ENCODE measurements around the gene CAB39L.

The CAB39L gene

GRCh38 chr13:49441846-49442245, 2.0 kb downstream of the CAB39L start:
- no peak for DNase-seq (ENCODE audit: low spot score)

- DNase-seq (ENCODE audit: low spot score), result no peak
Observed at GRCh38 chr13:49441312-49441711, 2.6 kb downstream of the CAB39L start.

GRCh38 chr13:49439609-49440008, 4.3 kb downstream of the CAB39L start:
- no peak for DNase-seq (ENCODE audit: low spot score)

GRCh38 chr13:49437705-49438104, 6.2 kb downstream of the CAB39L start:
- no peak for DNase-seq (ENCODE audit: low spot score)

- peak; percentile 51 for DNase-seq (ENCODE audit: low spot score)
Observed at GRCh38 chr13:49436890-49437289, 7.0 kb downstream of the CAB39L start.

GRCh38 chr13:49435992-49436391, 7.9 kb downstream of the CAB39L start:
- DNase-seq (ENCODE audit: low spot score), result no peak

- DNase-seq (ENCODE audit: low spot score), result no peak
Observed at GRCh38 chr13:49429121-49429520, 14.7 kb downstream of the CAB39L start.

- peak; percentile 15 for DNase-seq (ENCODE audit: low spot score)
Observed at GRCh38 chr13:49428041-49428763, 15.7 kb downstream of the CAB39L start.

GRCh38 chr13:49424011-49424560, 19.8 kb downstream of the CAB39L start:
- DNase-seq (ENCODE audit: low spot score), result no peak

- DNase-seq (ENCODE audit: low spot score), result no peak
Observed at GRCh38 chr13:49421391-49421790, 22.5 kb downstream of the CAB39L start.

- no peak for DNase-seq (ENCODE audit: low spot score)
Observed at GRCh38 chr13:49419276-49419675, 24.6 kb downstream of the CAB39L start.

- no peak for DNase-seq (ENCODE audit: low spot score)
Observed at GRCh38 chr13:49418206-49418605, 25.7 kb downstream of the CAB39L start.

- no peak for DNase-seq (ENCODE audit: low spot score)
Observed at GRCh38 chr13:49417161-49417560, 26.7 kb downstream of the CAB39L start.

GRCh38 chr13:49412749-49413148, 31.1 kb downstream of the CAB39L start:
- DNase-seq (ENCODE audit: low spot score), result no peak

GRCh38 chr13:49411353-49411752, 32.5 kb downstream of the CAB39L start:
- no peak for DNase-seq (ENCODE audit: low spot score)

GRCh38 chr13:49410477-49410876, 33.4 kb downstream of the CAB39L start:
- no peak for DNase-seq (ENCODE audit: low spot score)

GRCh38 chr13:49410006-49410405, 33.9 kb downstream of the CAB39L start:
- DNase-seq (ENCODE audit: low spot score), result no peak

- no peak for DNase-seq (ENCODE audit: low spot score)
Observed at GRCh38 chr13:49409008-49409407, 34.9 kb downstream of the CAB39L start.

- no peak for DNase-seq (ENCODE audit: low spot score)
Observed at GRCh38 chr13:49407936-49408335, 35.9 kb downstream of the CAB39L start.

GRCh38 chr13:49407068-49407467, 36.8 kb downstream of the CAB39L start:
- DNase-seq (ENCODE audit: low spot score), result no peak

- DNase-seq (ENCODE audit: low spot score), result no peak
Observed at GRCh38 chr13:49404703-49405020, 39.2 kb downstream of the CAB39L start.

GRCh38 chr13:49403996-49404702, 39.7 kb downstream of the CAB39L start:
- no peak for DNase-seq (ENCODE audit: low spot score)
